ENCODE data around the gene ESAM. TPM values are rescaled to one million over a fixed set of nuclear protein-coding genes. Genes with fewer than 3 reads are reported as not detected.

Gene ESAM
- total RNA-seq, 1 donor from 2014 or later, result 9.9 TPM

DNA sequence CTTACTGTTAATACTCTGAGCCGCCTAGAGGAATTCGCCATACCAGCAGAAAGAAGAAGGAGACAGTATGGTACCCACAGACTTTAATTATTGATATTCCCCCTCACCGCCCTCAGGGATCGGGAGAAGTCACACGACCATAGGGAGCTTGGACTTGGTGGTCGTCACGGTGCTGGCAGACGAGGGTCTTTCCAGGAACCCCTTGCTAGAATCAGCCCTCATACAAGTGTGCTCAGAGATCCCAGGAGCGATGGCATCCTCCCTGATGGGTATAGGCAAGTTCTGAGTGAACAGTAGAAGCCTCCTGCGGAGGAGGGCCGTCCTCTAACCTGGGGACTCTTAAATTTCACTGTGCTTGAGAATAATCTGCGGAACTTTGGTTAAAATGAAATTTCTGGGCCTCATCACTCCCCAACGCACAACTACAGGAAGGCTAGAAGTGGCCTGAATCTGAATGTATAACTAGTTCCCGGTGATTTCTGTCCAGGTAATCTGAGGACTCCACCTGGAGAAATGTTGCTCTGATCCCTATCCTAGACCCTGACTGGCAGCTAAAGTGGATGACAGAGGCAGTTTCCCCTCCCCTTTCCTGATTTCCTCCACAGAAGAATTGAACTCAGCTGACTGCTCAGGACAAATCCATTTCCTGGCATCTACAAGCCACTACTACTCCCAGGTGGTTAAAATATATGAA is 14.5 kb downstream of the ESAM start:
- TF ChIP-seq, protein P1, sequence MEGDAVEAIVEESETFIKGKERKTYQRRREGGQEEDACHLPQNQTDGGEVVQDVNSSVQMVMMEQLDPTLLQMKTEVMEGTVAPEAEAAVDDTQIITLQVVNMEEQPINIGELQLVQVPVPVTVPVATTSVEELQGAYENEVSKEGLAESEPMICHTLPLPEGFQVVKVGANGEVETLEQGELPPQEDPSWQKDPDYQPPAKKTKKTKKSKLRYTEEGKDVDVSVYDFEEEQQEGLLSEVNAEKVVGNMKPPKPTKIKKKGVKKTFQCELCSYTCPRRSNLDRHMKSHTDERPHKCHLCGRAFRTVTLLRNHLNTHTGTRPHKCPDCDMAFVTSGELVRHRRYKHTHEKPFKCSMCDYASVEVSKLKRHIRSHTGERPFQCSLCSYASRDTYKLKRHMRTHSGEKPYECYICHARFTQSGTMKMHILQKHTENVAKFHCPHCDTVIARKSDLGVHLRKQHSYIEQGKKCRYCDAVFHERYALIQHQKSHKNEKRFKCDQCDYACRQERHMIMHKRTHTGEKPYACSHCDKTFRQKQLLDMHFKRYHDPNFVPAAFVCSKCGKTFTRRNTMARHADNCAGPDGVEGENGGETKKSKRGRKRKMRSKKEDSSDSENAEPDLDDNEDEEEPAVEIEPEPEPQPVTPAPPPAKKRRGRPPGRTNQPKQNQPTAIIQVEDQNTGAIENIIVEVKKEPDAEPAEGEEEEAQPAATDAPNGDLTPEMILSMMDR (conservative IDR thresholded peaks at IDR 0.05; ENCODE audit: low read depth, low read length), result no peak
- peak overlapping the region; percentile 21 for H3K4me3 ChIP-seq (ENCODE audit: low read depth, low read length)
- no peak for DNase-seq (ENCODE audit: low read depth)

DNA sequence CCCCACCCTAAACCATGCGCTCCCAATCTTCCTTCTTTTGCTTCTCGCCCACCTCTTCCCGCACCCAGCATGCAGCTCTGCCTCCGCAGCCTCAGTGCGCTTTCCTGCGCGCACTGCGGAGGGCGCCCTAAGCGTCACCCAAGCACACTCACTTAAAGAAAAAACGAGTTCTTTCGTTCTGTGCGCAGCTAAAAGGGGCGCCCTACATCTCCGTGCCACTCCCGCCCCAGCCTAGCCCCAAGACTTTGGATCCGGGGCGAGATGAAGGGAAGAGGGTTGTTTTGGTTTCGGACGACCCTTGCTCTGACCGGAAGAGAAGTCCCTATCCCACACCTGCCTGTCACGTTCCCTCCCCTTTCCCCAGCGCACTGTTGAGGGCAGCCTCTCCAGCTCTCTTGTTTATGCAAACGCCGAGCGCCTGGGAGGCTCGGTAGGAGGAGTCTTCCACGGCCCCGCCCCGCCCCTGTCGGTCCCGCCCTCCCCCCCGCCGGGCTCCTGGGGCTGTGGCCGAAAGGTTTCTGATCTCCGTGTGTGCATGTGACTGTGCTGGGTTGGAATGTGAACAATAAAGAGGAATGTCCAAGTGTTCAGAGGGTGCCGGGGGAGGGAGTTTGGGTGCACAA is 15.4 kb downstream of the ESAM start:
- H3K4me3 ChIP-seq (ENCODE audit: low read depth, low read length), result peak overlapping the region; percentile 93
- TF ChIP-seq, protein P1 (conservative IDR thresholded peaks at IDR 0.05; ENCODE audit: low read depth, low read length), result peak; percentile 67
- DNase-seq (ENCODE audit: low read depth), result peak; percentile 64

DNA sequence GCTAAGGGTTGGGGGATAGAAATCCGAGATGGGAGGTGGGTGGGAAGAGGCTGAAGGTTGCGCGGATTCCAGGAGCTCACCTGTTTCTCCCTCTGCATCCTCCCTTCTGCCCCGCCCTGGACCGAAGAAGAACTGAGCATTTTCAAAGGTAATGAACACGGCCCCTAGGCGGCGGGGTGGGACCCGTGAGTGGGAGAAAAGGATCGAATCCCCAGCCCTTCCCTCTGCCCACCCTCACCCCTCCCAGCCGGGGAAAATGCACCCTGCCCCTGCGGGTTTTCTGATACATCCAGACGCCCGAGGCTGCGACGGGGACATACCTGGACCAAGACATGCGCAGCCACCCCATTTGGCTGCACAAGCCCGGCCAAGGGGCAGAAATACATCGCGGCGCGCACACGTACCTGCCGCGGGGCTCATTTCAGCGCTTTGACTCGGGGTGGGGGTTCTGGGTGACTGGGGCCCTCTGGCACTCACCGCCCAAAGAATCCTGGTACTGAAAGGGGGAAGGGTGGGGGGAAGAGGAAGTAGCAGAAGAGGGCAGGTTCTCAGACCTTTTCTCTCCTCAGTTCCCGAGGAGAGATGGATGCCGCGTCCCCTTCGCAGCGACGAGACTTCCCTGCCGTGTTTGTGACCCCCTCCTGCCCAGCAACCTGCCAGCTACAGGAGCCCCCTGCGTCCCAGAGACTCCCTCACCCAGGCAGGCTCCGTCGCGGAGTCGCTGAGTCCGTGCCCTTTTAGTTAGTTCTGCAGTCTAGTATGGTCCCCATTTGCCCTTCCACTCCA is 16.1 kb downstream of the ESAM start:
- DNase-seq (ENCODE audit: low read depth), result no peak
- TF ChIP-seq, protein P1 (conservative IDR thresholded peaks at IDR 0.05; ENCODE audit: low read depth, low read length), result peak; percentile 52
- H3K4me3 ChIP-seq (ENCODE audit: low read depth, low read length), result peak overlapping the region; percentile 93

DNA sequence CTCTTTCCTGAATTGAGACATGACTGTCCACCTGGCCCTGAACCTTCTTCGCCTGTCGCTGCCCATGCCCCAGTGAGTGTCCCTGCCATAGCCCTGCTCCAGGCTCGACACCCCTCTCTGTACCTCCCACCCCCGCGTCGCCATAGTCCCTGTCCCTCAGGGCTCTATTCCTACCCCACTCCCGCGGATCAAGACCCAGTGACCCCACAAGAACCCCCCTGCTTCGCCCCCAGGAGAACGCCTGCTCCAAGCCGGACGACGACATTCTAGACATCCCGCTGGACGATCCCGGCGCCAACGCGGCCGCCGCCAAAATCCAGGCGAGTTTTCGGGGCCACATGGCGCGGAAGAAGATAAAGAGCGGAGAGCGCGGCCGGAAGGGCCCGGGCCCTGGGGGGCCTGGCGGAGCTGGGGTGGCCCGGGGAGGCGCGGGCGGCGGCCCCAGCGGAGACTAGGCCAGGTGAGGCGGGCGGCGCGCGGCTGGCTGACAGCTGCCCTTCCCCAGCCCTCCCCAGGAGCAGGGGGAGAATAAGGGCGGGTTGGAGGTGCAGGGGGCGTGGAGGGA is 16.7 kb downstream of the ESAM start:
- TF ChIP-seq, protein P1 (conservative IDR thresholded peaks at IDR 0.05; ENCODE audit: low read depth, low read length), result no peak
- no peak for DNase-seq (ENCODE audit: low read depth)
- H3K4me3 ChIP-seq (ENCODE audit: low read depth, low read length), result peak overlapping the region; percentile 93

DNA sequence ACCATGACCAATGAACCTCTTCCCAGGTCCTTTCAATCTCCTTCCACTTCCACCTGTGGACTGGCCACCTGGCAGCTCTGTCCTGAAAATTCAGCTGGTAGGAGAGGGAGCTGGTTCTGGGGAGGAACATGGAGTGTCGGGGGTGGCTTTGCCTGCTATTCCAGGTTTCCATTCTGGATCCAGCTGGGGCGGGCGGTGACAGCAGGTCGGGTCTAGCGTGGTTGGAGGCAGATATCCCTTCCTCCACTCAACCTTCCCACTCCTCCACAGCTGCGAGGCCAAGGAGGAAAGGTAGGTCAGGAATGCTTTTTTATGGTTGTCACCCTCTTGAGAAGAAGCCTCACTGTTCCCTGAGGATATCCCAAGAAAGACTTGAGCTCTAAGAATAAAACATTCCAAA is 19.0 kb downstream of the ESAM start:
- TF ChIP-seq, protein P1 (conservative IDR thresholded peaks at IDR 0.05; ENCODE audit: low read depth, low read length), result no peak
- DNase-seq (ENCODE audit: low read depth), result no peak
- H3K4me3 ChIP-seq (ENCODE audit: low read depth, low read length), result no peak overlapping the region

DNA sequence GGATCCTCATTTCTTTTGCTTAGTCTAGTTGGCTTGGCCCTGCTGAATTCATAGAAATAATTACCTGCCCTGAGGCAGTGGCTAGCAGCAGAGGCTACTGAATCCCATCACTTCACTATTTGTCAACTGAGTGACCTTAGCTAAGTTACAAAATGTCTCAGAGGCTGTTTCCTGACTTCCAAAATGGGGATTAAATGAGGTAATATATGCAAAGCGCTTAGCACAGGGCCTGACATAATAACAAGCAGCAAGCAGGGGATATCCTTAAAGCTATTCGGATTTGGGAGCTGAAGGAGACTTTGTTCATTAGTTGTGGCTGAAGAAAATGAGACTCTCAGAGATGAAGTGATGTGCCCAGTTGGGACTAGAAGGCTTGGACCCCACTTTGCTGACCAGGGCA is 19.5 kb downstream of the ESAM start:
- no peak for DNase-seq (ENCODE audit: low read depth)
- TF ChIP-seq, protein P1 (conservative IDR thresholded peaks at IDR 0.05; ENCODE audit: low read depth, low read length), result no peak
- no peak overlapping the region for H3K4me3 ChIP-seq (ENCODE audit: low read depth, low read length)

Data from epithelial cell of proximal tubule (primary cell).